Measurements from ENCODE around the gene TMBIM6. TPM values are rescaled to one million over a fixed set of nuclear protein-coding genes. Genes with fewer than 3 reads are reported as not detected.
A peak's percentile ranks its signal among the peaks of the same experiment; 100 is the strongest.
"Not testable (repeated sequence)": the region's sequence is repeated elsewhere in the genome, so short reads cannot be mapped to it uniquely, and the experiment has no call there.

Gene TMBIM6
- total RNA-seq, result 433 and 441 TPM in 2 replicates

GRCh38 chr12:49740930-49741881 is at the start of gene TMBIM6:
TSS of gene TMBIM6 (plus strand) at chr12:49741557. CDS start at chr12:49752494, 10,937 bp downstream.
- peak; percentile 100 for DNase-seq

- no peak for DNase-seq
Measured at GRCh38 chr12:49692851-49693250, 48.5 kb upstream of the TMBIM6 start.

- no peak for DNase-seq
Measured at GRCh38 chr12:49693931-49694444, 47.4 kb upstream of the TMBIM6 start.

- no peak for DNase-seq
Measured at GRCh38 chr12:49696723-49697122, 44.6 kb upstream of the TMBIM6 start.

- no peak for DNase-seq
Measured at GRCh38 chr12:49697808-49698207, 43.5 kb upstream of the TMBIM6 start.

GRCh38 chr12:49698619-49699545 is 42.5 kb upstream of the TMBIM6 start:
- peak; percentile 86 for DNase-seq

- no peak for DNase-seq
Measured at GRCh38 chr12:49702009-49702408, 39.3 kb upstream of the TMBIM6 start.

- no peak for DNase-seq
Measured at GRCh38 chr12:49702676-49703215, 38.6 kb upstream of the TMBIM6 start.

GRCh38 chr12:49703647-49704137 is 37.7 kb upstream of the TMBIM6 start:
- DNase-seq, result peak; percentile 66

GRCh38 chr12:49705479-49706134 is 35.8 kb upstream of the TMBIM6 start:
- peak; percentile 92 for DNase-seq

- peak; percentile 64 for DNase-seq
Measured at GRCh38 chr12:49706351-49707127, 34.8 kb upstream of the TMBIM6 start.

GRCh38 chr12:49707128-49707811 is 34.1 kb upstream of the TMBIM6 start, which contains the start of gene FMNL3:
TSS of gene FMNL3 (minus strand) at chr12:49707405. CDS start at chr12:49707180, 225 bp downstream.
- DNase-seq, result peak; percentile 98

- DNase-seq, result no peak
Measured at GRCh38 chr12:49707812-49708147, 33.6 kb upstream of the TMBIM6 start.

- DNase-seq, result no peak
Measured at GRCh38 chr12:49708851-49709250, 32.5 kb upstream of the TMBIM6 start.

- DNase-seq, result not testable (repeated sequence)
Measured at GRCh38 chr12:49713952-49714351, 27.4 kb upstream of the TMBIM6 start.

- no peak for DNase-seq
Measured at GRCh38 chr12:49716553-49716952, 24.8 kb upstream of the TMBIM6 start.

GRCh38 chr12:49717800-49718199 is 23.6 kb upstream of the TMBIM6 start:
- DNase-seq, result not testable (repeated sequence)

- peak; percentile 39 for DNase-seq
Measured at GRCh38 chr12:49720214-49720613, 21.1 kb upstream of the TMBIM6 start.

- not testable (repeated sequence) for DNase-seq
Measured at GRCh38 chr12:49721355-49721754, 20.0 kb upstream of the TMBIM6 start.

GRCh38 chr12:49728446-49728845 is 12.9 kb upstream of the TMBIM6 start:
- DNase-seq, result no peak
